Measurements from ENCODE around the gene TUB.

The TUB gene

GRCh38 chr11:8097926-8098325 lies 16.9 kb downstream of the TUB start:
- CTCF ChIA-PET, result interaction anchor here (1.0 to 19.1 kb wide), 8 partner anchors 8 to 204 kb away, joined by 4 to 408 read pairs (median 45); no protein-coding TSS in a partner anchor
- no peak for DNase-seq (ENCODE audit: extremely low spot score)
- POLR2A ChIA-PET, result no interaction called here
- no peak for TF ChIP-seq CTCF (IDR thresholded peaks at IDR 0.05; ENCODE audit: control extremely low read depth, extremely low read depth, low read depth, missing control alignments)

- DNase-seq (ENCODE audit: extremely low spot score), result no peak
- no peak for TF ChIP-seq CTCF (IDR thresholded peaks at IDR 0.05; ENCODE audit: control extremely low read depth, extremely low read depth, low read depth, missing control alignments)
- ChIA-PET CTCF (interaction anchor here (1.3 to 19.1 kb wide), 18 partner anchors 9 to 1000 kb away, joined by 4 to 408 read pairs (median 14); partner anchors contain the start of gene EIF3F), POLR2A (no interaction called here)
Measured at GRCh38 chr11:8098361-8098760, 17.4 kb downstream of the TUB start.

DNA sequence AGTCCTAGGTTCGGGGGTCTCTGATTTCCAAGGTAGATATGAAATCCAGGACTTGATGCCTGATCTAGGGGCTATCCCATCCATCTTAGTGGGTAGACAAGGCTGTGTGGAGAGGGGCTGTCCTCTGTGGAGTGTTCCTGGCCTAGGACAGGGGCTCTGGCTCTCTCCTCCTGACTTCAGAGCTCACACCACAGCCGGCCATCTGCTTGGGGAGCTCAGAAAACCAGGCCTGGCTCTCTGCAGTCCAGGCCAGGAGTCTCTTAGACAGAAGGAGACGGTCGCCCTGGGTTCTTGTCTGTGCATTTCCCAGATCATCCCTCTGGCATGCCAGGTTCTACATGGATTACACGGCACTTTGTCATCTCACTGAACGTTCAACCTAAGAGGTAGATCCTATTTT lies 17.9 kb downstream of the TUB start:
- no peak for DNase-seq (ENCODE audit: extremely low spot score)
- ChIA-PET POLR2A (no interaction called here), CTCF (interaction anchor here (0.7 to 19.1 kb wide), 42 partner anchors 9 to 1011 kb away, joined by 3 to 408 read pairs (median 6); partner anchors contain the start of genes EIF3F, RBMXL2 and TUB)
- TF ChIP-seq CTCF (IDR thresholded peaks at IDR 0.05; ENCODE audit: control extremely low read depth, extremely low read depth, low read depth, missing control alignments), result no peak

DNA sequence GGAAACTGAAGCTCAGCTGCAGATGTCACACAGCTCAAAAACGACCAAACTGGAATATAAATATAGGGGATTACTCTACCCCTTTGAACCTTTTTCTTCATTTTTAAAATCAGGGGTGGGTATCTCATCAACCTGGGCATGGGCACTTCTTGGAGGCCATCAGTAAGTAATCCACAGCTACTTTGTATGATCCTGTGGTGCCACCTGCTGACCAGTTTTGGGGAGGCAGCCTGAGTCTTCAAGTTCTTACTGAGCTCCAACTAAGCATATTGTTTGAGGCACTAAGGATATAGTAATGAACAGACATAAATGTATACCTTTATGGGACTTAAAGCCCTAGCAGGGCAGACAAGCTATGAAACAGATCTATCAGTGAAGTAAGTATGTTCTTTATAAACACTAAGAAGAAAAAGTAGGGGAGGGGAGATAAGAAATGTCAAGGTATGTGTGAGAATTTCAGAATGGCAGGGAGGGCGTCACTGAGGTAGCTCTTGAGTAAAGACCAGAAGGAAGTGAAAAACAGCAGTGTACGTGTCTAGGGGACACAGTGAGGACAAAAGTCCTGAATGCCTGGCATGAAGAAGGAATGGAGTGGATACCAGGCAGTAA lies 18.4 kb downstream of the TUB start:
- CTCF ChIA-PET, result interaction anchor here (0.7 to 19.1 kb wide), 45 partner anchors 10 to 1011 kb away, joined by 3 to 408 read pairs (median 6); partner anchors contain the start of genes EIF3F, RBMXL2 and TUB
- POLR2A ChIA-PET, result interaction anchor here (0.6 kb wide), 1 partner anchor 93 kb away, joined by 3 read pairs; no protein-coding TSS in a partner anchor
- TF ChIP-seq CTCF (IDR thresholded peaks at IDR 0.05; ENCODE audit: control extremely low read depth, extremely low read depth, low read depth, missing control alignments), result peak; percentile 87
- peak; percentile 66 for DNase-seq (ENCODE audit: extremely low spot score)

- no peak for TF ChIP-seq CTCF (IDR thresholded peaks at IDR 0.05; ENCODE audit: control extremely low read depth, extremely low read depth, low read depth, missing control alignments)
- CTCF ChIA-PET, result interaction anchor here (1.1 to 19.1 kb wide), 24 partner anchors 9 to 207 kb away, joined by 3 to 408 read pairs (median 9); partner anchors contain the start of genes EIF3F and TUB
- POLR2A ChIA-PET, result no interaction called here
- DNase-seq (ENCODE audit: extremely low spot score), result no peak
Measured at GRCh38 chr11:8100158-8100557, 19.1 kb downstream of the TUB start.

DNA sequence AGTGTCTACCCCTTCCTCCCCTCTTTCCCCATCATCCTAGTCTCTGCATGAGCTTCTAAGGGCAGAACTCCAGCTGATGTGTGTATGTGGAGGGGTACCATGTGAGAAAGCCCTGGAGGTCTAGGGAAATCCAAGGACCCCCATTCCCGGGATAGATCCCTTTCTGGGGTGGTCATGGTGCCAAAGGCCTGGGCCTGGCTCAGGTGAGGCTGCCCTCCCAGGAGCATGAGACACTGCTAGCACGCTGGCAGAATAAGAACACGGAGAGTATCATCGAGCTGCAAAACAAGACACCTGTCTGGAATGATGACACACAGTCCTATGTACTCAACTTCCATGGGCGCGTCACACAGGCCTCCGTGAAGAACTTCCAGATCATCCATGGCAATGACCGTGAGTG lies 19.6 kb downstream of the TUB start:
- no peak for TF ChIP-seq CTCF (IDR thresholded peaks at IDR 0.05; ENCODE audit: control extremely low read depth, extremely low read depth, low read depth, missing control alignments)
- no peak for DNase-seq (ENCODE audit: extremely low spot score)
- POLR2A ChIA-PET, result no interaction called here
- CTCF ChIA-PET, result interaction anchor here (1.1 to 19.1 kb wide), 14 partner anchors 9 to 207 kb away, joined by 3 to 408 read pairs (median 15); no protein-coding TSS in a partner anchor

All from GM10248 (cell line).